A549 (cell line): ENCODE data around the gene DHPS.

Experiments
- CTCF ChIP-seq: fragments of >200 bp; sonication (Bioruptor Twin); formaldehyde crosslinking; IDR thresholded peaks from 3 replicates; pipeline ENCODE4 v1.5.1; 2016
- ESRRA ChIP-seq: fragments of 150-350 bp; IDR thresholded peaks from 2 replicates; pipeline ENCODE4 v1.6.1; 2014; ENCODE audit warnings: mild to moderate bottlenecking, low read length, borderline replicate concordance
- HDAC2 ChIP-seq: fragments of 200-600 bp; sonication (generic); IDR thresholded peaks from 2 replicates; pipeline ENCODE4 v1.6.1; 2016
- JUN ChIP-seq, 2 experiments: fragments of >200 bp; sonication (Bioruptor Twin); formaldehyde crosslinking; IDR thresholded peaks; 2 replicates in 1 of 2; 3 replicates in 1 of 2; pipeline ENCODE4 v1.6.1; 2016 to 2017
- KDM1A ChIP-seq: fragments of 200-600 bp; sonication (generic); IDR thresholded peaks from 2 replicates; pipeline ENCODE4 v1.6.1; 2016; ENCODE audit warnings: low read depth, mild to moderate bottlenecking
- PHF8 ChIP-seq: fragments of 200-600 bp; sonication (generic); IDR thresholded peaks from 2 replicates; pipeline ENCODE4 v1.6.1; 2016; ENCODE audit warnings: low read depth, mild to moderate bottlenecking, antibody characterized with exemption, moderate library complexity, borderline replicate concordance
- POLR2A ChIP-seq: IDR thresholded peaks from 2 replicates; pipeline ENCODE4 v1.6.1; 2012; ENCODE audit warnings: mild to moderate bottlenecking, low read length
- RARB ChIP-seq: fragments of 250-450 bp; sonication (Bioruptor Pico); IDR thresholded peaks from 2 replicates; pipeline ENCODE4 v1.8.0; 2021; ENCODE audit warnings: mild to moderate bottlenecking, moderate library complexity

- no peak for TF ChIP-seq JUN (IDR thresholded peaks at IDR 0.05)
- TF ChIP-seq CTCF = no peak
- TF ChIP-seq POLR2A = no peak
- TF ChIP-seq PHF8 = no peak
- TF ChIP-seq HDAC2 = no peak
- no peak for TF ChIP-seq ESRRA
- TF ChIP-seq KDM1A = no peak
- no peak for TF ChIP-seq RARB (CRISPR knock-in tag)
Observed at GRCh38 chr19:12698138-12698537, 16.5 kb upstream of the DHPS start.
